Measurements from ENCODE around the gene TTYH1. TPM values are rescaled to one million over a fixed set of nuclear protein-coding genes. Genes with fewer than 3 reads are reported as not detected.

TTYH1 gene
- total and polyA plus RNA-seq, 2 of the 4 experiments (the other 2 are of a cell fraction): not detected

DNA sequence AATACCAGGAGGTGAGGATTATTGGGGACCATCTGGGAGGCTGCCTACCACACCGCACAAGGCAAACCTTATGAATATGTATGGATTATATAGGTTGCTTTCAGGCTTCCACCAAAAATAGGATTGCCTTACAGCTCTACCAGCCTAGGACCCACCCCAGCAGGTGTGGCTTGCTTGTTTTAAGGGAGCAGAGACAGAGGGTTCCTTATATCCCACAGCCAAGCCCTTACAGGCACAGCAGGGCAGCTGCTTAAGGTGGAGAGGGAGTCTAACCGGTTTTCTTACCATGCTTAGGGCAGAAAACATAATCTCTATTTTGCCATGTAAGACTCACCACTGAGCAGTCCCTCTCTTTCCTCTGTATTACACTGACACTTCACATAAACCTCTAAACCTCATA, 16.1 kb upstream of the TTYH1 start:
- DNase-seq: no peak
- H2AK9ac ChIP-seq (replicated peaks; ENCODE audit: low read depth, low read length, poor library complexity): no peak overlapping the region
- CTCF ChIA-PET: interaction anchor here (1.6 kb wide), 1 partner anchor 8 kb away, joined by 5 read pairs; no protein-coding TSS in a partner anchor
- H2BK120ac ChIP-seq (ENCODE audit: low read depth, low read length): no peak overlapping the region
- no peak overlapping the region for H2AK5ac ChIP-seq (ENCODE audit: low read depth, low read length)
- TF ChIP-seq, protein P1, sequence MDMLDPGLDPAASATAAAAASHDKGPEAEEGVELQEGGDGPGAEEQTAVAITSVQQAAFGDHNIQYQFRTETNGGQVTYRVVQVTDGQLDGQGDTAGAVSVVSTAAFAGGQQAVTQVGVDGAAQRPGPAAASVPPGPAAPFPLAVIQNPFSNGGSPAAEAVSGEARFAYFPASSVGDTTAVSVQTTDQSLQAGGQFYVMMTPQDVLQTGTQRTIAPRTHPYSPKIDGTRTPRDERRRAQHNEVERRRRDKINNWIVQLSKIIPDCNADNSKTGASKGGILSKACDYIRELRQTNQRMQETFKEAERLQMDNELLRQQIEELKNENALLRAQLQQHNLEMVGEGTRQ (IDR thresholded peaks at IDR 0.05; ENCODE audit: low read depth, low read length): no peak
- TF ChIP-seq MAZ (IDR thresholded peaks at IDR 0.05; ENCODE audit: borderline replicate concordance, low read depth, low read length): no peak
- TF ChIP-seq SMC3 (IDR thresholded peaks at IDR 0.05; ENCODE audit: low read depth, low read length): no peak
- TF ChIP-seq RAD21 (IDR thresholded peaks at IDR 0.05; ENCODE audit: low read length): no peak
- TF ChIP-seq BHLHE40 (IDR thresholded peaks at IDR 0.05; ENCODE audit: low read depth, low read length): no peak
- TF ChIP-seq, protein P2, sequence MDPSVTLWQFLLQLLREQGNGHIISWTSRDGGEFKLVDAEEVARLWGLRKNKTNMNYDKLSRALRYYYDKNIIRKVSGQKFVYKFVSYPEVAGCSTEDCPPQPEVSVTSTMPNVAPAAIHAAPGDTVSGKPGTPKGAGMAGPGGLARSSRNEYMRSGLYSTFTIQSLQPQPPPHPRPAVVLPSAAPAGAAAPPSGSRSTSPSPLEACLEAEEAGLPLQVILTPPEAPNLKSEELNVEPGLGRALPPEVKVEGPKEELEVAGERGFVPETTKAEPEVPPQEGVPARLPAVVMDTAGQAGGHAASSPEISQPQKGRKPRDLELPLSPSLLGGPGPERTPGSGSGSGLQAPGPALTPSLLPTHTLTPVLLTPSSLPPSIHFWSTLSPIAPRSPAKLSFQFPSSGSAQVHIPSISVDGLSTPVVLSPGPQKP (IDR thresholded peaks at IDR 0.05; ENCODE audit: borderline replicate concordance, low read depth, low read length): no peak
- TF ChIP-seq FOS (IDR thresholded peaks at IDR 0.05; ENCODE audit: low read depth, low read length): no peak
- no peak for TF ChIP-seq RFX5 (IDR thresholded peaks at IDR 0.05; ENCODE audit: low read depth, low read length)
- TF ChIP-seq CHD1 (IDR thresholded peaks at IDR 0.05; ENCODE audit: low read depth, low read length): no peak
- no peak for TF ChIP-seq POLR2A (IDR thresholded peaks at IDR 0.05; ENCODE audit: low read depth, low read length)
- no peak for TF ChIP-seq MAFK (IDR thresholded peaks at IDR 0.05; ENCODE audit: low read depth, low read length)
- TF ChIP-seq NFE2L2 (IDR thresholded peaks at IDR 0.05; ENCODE audit: low read depth, low read length): no peak
- TF ChIP-seq, protein P3, sequence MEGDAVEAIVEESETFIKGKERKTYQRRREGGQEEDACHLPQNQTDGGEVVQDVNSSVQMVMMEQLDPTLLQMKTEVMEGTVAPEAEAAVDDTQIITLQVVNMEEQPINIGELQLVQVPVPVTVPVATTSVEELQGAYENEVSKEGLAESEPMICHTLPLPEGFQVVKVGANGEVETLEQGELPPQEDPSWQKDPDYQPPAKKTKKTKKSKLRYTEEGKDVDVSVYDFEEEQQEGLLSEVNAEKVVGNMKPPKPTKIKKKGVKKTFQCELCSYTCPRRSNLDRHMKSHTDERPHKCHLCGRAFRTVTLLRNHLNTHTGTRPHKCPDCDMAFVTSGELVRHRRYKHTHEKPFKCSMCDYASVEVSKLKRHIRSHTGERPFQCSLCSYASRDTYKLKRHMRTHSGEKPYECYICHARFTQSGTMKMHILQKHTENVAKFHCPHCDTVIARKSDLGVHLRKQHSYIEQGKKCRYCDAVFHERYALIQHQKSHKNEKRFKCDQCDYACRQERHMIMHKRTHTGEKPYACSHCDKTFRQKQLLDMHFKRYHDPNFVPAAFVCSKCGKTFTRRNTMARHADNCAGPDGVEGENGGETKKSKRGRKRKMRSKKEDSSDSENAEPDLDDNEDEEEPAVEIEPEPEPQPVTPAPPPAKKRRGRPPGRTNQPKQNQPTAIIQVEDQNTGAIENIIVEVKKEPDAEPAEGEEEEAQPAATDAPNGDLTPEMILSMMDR (conservative IDR thresholded peaks at IDR 0.05; ENCODE audit: low read depth, low read length): no peak
- no peak for TF ChIP-seq MXI1 (IDR thresholded peaks at IDR 0.05; ENCODE audit: borderline replicate concordance, low read depth, low read length)
- no peak for TF ChIP-seq CEBPB (IDR thresholded peaks at IDR 0.05; ENCODE audit: low read depth, low read length)
- no peak for TF ChIP-seq RCOR1 (IDR thresholded peaks at IDR 0.05; ENCODE audit: insufficient replicate concordance, low read length)
- H2BK20ac ChIP-seq (ENCODE audit: low read depth, low read length): no peak overlapping the region
- H3K27me3 ChIP-seq (ENCODE audit: control insufficient read depth, insufficient read depth, low read length): no peaks in the 10 kb centered on the region
- H4K91ac ChIP-seq (ENCODE audit: insufficient read depth, low read depth, low read length): no peak overlapping the region
- no peaks in the 10 kb centered on the region for H3K36me3 ChIP-seq (ENCODE audit: control insufficient read depth, insufficient read depth, low read length)
- no peak overlapping the region for H3K4ac ChIP-seq (ENCODE audit: low read depth, low read length)
- H3K4me3 ChIP-seq (ENCODE audit: insufficient read depth, low read depth, low read length): no peak overlapping the region
- H3K14ac ChIP-seq (replicated peaks; ENCODE audit: low read depth, low read length): no peak overlapping the region
- no peak overlapping the region for H2AFZ ChIP-seq (replicated peaks; ENCODE audit: low read length, poor library complexity)
- no peaks in the 10 kb centered on the region for H4K20me1 ChIP-seq (ENCODE audit: insufficient read depth, low read length)
- H3K9me3 ChIP-seq (ENCODE audit: control insufficient read depth, insufficient read depth, low read length): peaks cover 7% of the 10 kb centered on the region
- no peak overlapping the region for H3K18ac ChIP-seq (ENCODE audit: low read depth, low read length)
- H3K4me2 ChIP-seq (ENCODE audit: low read depth, low read length): no peak overlapping the region
- POLR2A ChIA-PET (ENCODE audit: unreplicated experiment): no interaction called here
- H3K27ac ChIP-seq (ENCODE audit: insufficient read depth, low read length): no peak overlapping the region
- BruUV-seq (replicated peaks): no TSS peak
- ATAC-seq (ENCODE audit: low read depth): no peak
- dilution Hi-C loops (cut with HindIII; ENCODE audit: low sequenced_read_pairs, unreplicated experiment): no loop called here
- H3K9me1 ChIP-seq (ENCODE audit: insufficient read depth, low read length): no peaks in the 10 kb centered on the region
- in situ Hi-C loops (cut with MboI; ENCODE audit: low sequenced_read_pairs): no loop called here
- no CpG with 5 or more reads among the region's 2 CpGs for WGBS, 2 experiments (ENCODE audit: extremely low coverage in 2 of 2, insufficient read length in 1 of 2)
- no peak overlapping the region for H2BK15ac ChIP-seq (ENCODE audit: low read depth, low read length)
- no peak overlapping the region for H3K23ac ChIP-seq (ENCODE audit: low read depth, low read length)
- H2BK5ac ChIP-seq (ENCODE audit: low read depth, low read length, poor library complexity, severe bottlenecking): no peak overlapping the region
- no peaks in the 10 kb centered on the region for H3K79me1 ChIP-seq (ENCODE audit: low read depth in 1 of 2, low read length in 2 of 2)
- H4K8ac ChIP-seq (ENCODE audit: low read depth in 2 of 2, low read length in 2 of 2): no peak overlapping the region
- H3K4me1 ChIP-seq (ENCODE audit: control insufficient read depth, insufficient read depth, low read length): no peaks in the 10 kb centered on the region
- H4K5ac ChIP-seq (ENCODE audit: low read depth, low read length): no peak overlapping the region
- intact Hi-C loops (cut with micrococcal nuclease): no loop called here
- no peak overlapping the region for H3K9ac ChIP-seq (ENCODE audit: low read depth, low read length)
- H3K56ac ChIP-seq (ENCODE audit: extremely low read depth, insufficient read depth, low read length): no peak overlapping the region

Measured in IMR-90 (cell line).